ENCODE results near the gene ELOA. TPM values are rescaled to one million over a fixed set of nuclear protein-coding genes. Genes with fewer than 3 reads are reported as not detected.

Gene ELOA
- total and polyA plus RNA-seq, 2 experiments from 2014 or later: 49.1 to 57.7 TPM

GRCh38 chr1:23796466-23797271 is 53.4 kb downstream of the ELOA start:
- peak; percentile 57 for DNase-seq (ENCODE audit: low spot score)
- Histone ChIP-seq H3K27ac (ENCODE audit: low read depth) (no peak overlapping the region), H3K4me3 (no peak overlapping the region), H3F3A (replicated peaks; ENCODE audit: low read depth) (peaks cover 11% of the 10 kb centered on the region; the same call in 1 of the 2 replicates), H3K4me1 (ENCODE audit: insufficient read depth) (peaks cover 17% of the 10 kb centered on the region), H3K9me2 (ENCODE audit: insufficient read depth) (no peaks in the 10 kb centered on the region), H3K36me3 (ENCODE audit: insufficient read depth) (peaks cover 8% of the 10 kb centered on the region; the same call in 1 of the 2 replicates), H4K20me1 (replicated peaks; ENCODE audit: insufficient read depth) (0 out of 2 replicates have a peak, but pooled peaks cover 8% of the 10 kb centered on the region), H2AFZ (no peak overlapping the region), H3K79me2 (replicated peaks; ENCODE audit: insufficient read depth) (peaks cover 9% of the 10 kb centered on the region), H3K4me2 (no peak overlapping the region), H3K27me3 (ENCODE audit: insufficient read depth) (peaks cover 2% of the 10 kb centered on the region)
- peaks cover 20% of the 10 kb centered on the region for H3K27me3 Mint-ChIP-seq (ENCODE audit: insufficient read depth, low read depth, poor library complexity)
- H3K4me1 Mint-ChIP-seq: peaks cover 20% of the 10 kb centered on the region
- no peak for ATAC-seq
- H3K4me3 Mint-ChIP-seq: no peak overlapping the region
- TF ChIP-seq, protein P1, sequence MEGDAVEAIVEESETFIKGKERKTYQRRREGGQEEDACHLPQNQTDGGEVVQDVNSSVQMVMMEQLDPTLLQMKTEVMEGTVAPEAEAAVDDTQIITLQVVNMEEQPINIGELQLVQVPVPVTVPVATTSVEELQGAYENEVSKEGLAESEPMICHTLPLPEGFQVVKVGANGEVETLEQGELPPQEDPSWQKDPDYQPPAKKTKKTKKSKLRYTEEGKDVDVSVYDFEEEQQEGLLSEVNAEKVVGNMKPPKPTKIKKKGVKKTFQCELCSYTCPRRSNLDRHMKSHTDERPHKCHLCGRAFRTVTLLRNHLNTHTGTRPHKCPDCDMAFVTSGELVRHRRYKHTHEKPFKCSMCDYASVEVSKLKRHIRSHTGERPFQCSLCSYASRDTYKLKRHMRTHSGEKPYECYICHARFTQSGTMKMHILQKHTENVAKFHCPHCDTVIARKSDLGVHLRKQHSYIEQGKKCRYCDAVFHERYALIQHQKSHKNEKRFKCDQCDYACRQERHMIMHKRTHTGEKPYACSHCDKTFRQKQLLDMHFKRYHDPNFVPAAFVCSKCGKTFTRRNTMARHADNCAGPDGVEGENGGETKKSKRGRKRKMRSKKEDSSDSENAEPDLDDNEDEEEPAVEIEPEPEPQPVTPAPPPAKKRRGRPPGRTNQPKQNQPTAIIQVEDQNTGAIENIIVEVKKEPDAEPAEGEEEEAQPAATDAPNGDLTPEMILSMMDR (conservative IDR thresholded peaks at IDR 0.05; ENCODE audit: low read depth in 2 of 2): peak; percentile 45 to 61
- TF ChIP-seq REST (IDR thresholded peaks at IDR 0.05; ENCODE audit: unreplicated experiment): no peak
- H3K36me3 Mint-ChIP-seq (ENCODE audit: low read depth): peaks cover 37% of the 10 kb centered on the region
- no peaks in the 10 kb centered on the region for H3K9me3 Mint-ChIP-seq
- no peak overlapping the region for H3K27ac Mint-ChIP-seq

GRCh38 chr1:23797478-23798448 is 54.5 kb downstream of the ELOA start:
- no peak overlapping the region for H3K4me2 ChIP-seq
- H2AFZ ChIP-seq: no peak overlapping the region
- H3K27me3 Mint-ChIP-seq (ENCODE audit: insufficient read depth, low read depth, poor library complexity): peaks cover 20% of the 10 kb centered on the region
- 0 out of 2 replicates have a peak, but pooled peaks cover 8% of the 10 kb centered on the region for H4K20me1 ChIP-seq (replicated peaks; ENCODE audit: insufficient read depth)
- peaks cover 37% of the 10 kb centered on the region for H3K36me3 Mint-ChIP-seq (ENCODE audit: low read depth)
- H3K27ac Mint-ChIP-seq: no peak overlapping the region
- H3K4me1 ChIP-seq (ENCODE audit: insufficient read depth): peaks cover 15% of the 10 kb centered on the region
- H3K79me2 ChIP-seq (replicated peaks; ENCODE audit: insufficient read depth): no peaks in the 10 kb centered on the region
- H3K36me3 ChIP-seq (ENCODE audit: insufficient read depth): peaks cover 8% of the 10 kb centered on the region; the same call in 1 of the 2 replicates
- H3K27ac ChIP-seq (ENCODE audit: low read depth): no peak overlapping the region
- no peaks in the 10 kb centered on the region for H3K9me3 Mint-ChIP-seq
- H3K4me1 Mint-ChIP-seq: peaks cover 18% of the 10 kb centered on the region
- no peak overlapping the region for H3K4me3 ChIP-seq
- DNase-seq (ENCODE audit: low spot score): no peak
- peaks cover 11% of the 10 kb centered on the region; the same call in 1 of the 2 replicates for H3F3A ChIP-seq (replicated peaks; ENCODE audit: low read depth)
- H3K9me2 ChIP-seq (ENCODE audit: insufficient read depth): no peaks in the 10 kb centered on the region
- peaks cover 13% of the 10 kb centered on the region for H3K27me3 ChIP-seq (ENCODE audit: insufficient read depth)
- no peak for ATAC-seq
- no peak overlapping the region for H3K4me3 Mint-ChIP-seq
- TF ChIP-seq POLR2AphosphoS5 (IDR thresholded peaks at IDR 0.05; ENCODE audit: low read depth) (no peak), EZH2phosphoT487 (IDR thresholded peaks at IDR 0.05; ENCODE audit: unreplicated experiment) (no peak), JUNB (IDR thresholded peaks at IDR 0.05; ENCODE audit: unreplicated experiment) (no peak), ZNF331 (CRISPR knock-in tag; IDR thresholded peaks at IDR 0.05; ENCODE audit: low read depth) (no peak), ZNF114 (CRISPR knock-in tag; IDR thresholded peaks at IDR 0.05) (no peak), STAT1 (IDR thresholded peaks at IDR 0.05; ENCODE audit: unreplicated experiment) (no peak)
- TF ChIP-seq, protein P1 (conservative IDR thresholded peaks at IDR 0.05; ENCODE audit: low read depth in 2 of 2): no peak
- TF ChIP-seq, protein P2, sequence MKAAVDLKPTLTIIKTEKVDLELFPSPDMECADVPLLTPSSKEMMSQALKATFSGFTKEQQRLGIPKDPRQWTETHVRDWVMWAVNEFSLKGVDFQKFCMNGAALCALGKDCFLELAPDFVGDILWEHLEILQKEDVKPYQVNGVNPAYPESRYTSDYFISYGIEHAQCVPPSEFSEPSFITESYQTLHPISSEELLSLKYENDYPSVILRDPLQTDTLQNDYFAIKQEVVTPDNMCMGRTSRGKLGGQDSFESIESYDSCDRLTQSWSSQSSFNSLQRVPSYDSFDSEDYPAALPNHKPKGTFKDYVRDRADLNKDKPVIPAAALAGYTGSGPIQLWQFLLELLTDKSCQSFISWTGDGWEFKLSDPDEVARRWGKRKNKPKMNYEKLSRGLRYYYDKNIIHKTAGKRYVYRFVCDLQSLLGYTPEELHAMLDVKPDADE (IDR thresholded peaks at IDR 0.05): no peak
